DOHH2 (cell line): ENCODE results near the gene TTC27.
"Not testable (repeated sequence)": the region's sequence is repeated elsewhere in the genome, so short reads cannot be mapped to it uniquely, and the experiment has no call there.

Source experiments
- H3F3A ChIP-seq: fragments of 200-600 bp; sonication (generic), shearing (Covaris generic); 2 replicates; pipeline ENCODE4 v1.6.0; 2016; ENCODE audit warnings: antibody characterized with exemption, mild to moderate bottlenecking; ENCODE audit not compliant: control insufficient read depth, insufficient read depth
- H3K27ac ChIP-seq: fragments of 200-600 bp; sonication (generic); 2 replicates; pipeline ENCODE4 v1.5.1; 2014; ENCODE audit warnings: low read depth, mild to moderate bottlenecking, low read length, moderate library complexity
- H3K27me3 ChIP-seq: fragments of 200-600 bp; sonication (generic); 2 replicates; pipeline ENCODE4 v1.6.1; 2014; ENCODE audit warnings: mild to moderate bottlenecking, low read length, mixed read lengths; ENCODE audit not compliant: control insufficient read depth
- H3K36me3 ChIP-seq: fragments of 200-600 bp; sonication (generic); 2 replicates; pipeline ENCODE4 v1.6.1; 2014; ENCODE audit warnings: mild to moderate bottlenecking, low read length, moderate library complexity, mixed read lengths; ENCODE audit not compliant: control insufficient read depth
- H3K4me1 ChIP-seq: fragments of 200-600 bp; sonication (generic); 2 replicates; pipeline ENCODE4 v1.6.1; 2014; ENCODE audit warnings: mild to moderate bottlenecking, low read length, mixed read lengths; ENCODE audit not compliant: control insufficient read depth
- H3K4me2 ChIP-seq: fragments of 200-600 bp; sonication (generic); 2 replicates; pipeline ENCODE4 v1.6.0; 2014; ENCODE audit warnings: mild to moderate bottlenecking, low read length, moderate library complexity
- H3K4me3 ChIP-seq: fragments of 200-600 bp; sonication (generic); 2 replicates; pipeline ENCODE4 v1.5.1; 2014; ENCODE audit warnings: mild to moderate bottlenecking, low read length, mixed read lengths
- H3K79me2 ChIP-seq: fragments of 200-600 bp; sonication (generic); 2 replicates; pipeline ENCODE4 v1.6.1; 2014; ENCODE audit warnings: mild to moderate bottlenecking, low read length, mixed read lengths; ENCODE audit not compliant: control insufficient read depth
- H3K9me2 ChIP-seq: fragments of 200-600 bp; sonication (generic); replicated peaks from 2 replicates; pipeline ENCODE4 v1.6.1; 2014; ENCODE audit warnings: mild to moderate bottlenecking, low read length, mixed read lengths; ENCODE audit not compliant: control insufficient read depth
- H3K9me3 ChIP-seq: fragments of 200-600 bp; sonication (generic); 2 replicates; pipeline ENCODE4 v1.6.1; 2014; ENCODE audit warnings: antibody characterized with exemption, low read length, mixed read lengths; ENCODE audit not compliant: control insufficient read depth, insufficient read depth
- H4K20me1 ChIP-seq: fragments of 200-600 bp; sonication (generic); 2 replicates; pipeline ENCODE4 v1.6.0; 2014; ENCODE audit warnings: low read depth, mild to moderate bottlenecking, antibody characterized with exemption, low read length, moderate library complexity; ENCODE audit not compliant: control insufficient read depth, insufficient read depth
- EZH2phosphoT487 ChIP-seq: fragments of 200-600 bp; sonication (generic); IDR thresholded peaks from 2 replicates; pipeline ENCODE4 v1.6.1; 2017; ENCODE audit warnings: borderline replicate concordance, mild to moderate bottlenecking, antibody characterized with exemption, low read length, moderate library complexity, mixed read lengths
- TF ChIP-seq, protein P1 (sequence below): fragments of 200-600 bp; sonication (generic); IDR thresholded peaks from one replicate; pipeline ENCODE4 v1.5.1; 2014; ENCODE audit warnings: antibody characterized with exemption, mild to moderate bottlenecking, low read depth, low read length; ENCODE audit not compliant: poor library complexity, severe bottlenecking

TTC27 gene

DNA sequence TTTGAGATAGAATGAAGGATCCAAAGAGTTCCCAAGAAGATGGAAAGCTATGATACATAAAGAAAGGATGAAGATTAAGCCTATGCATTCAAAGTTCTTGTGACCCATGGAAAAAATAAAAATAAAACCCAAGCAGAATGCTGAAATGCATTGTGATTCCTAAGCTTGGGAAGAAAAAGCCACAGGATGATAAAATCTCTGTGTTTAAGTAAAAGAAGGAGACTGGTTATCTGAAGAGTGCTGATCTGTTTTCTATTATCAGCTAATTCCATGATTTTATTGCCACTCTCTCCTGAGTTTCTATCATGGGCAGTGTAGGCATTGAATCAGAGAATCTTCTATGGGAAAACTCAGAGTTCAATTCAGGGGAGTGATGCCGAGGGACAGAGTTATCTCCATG, 215.8 kb downstream of the TTC27 start:
- TF ChIP-seq, protein P1, sequence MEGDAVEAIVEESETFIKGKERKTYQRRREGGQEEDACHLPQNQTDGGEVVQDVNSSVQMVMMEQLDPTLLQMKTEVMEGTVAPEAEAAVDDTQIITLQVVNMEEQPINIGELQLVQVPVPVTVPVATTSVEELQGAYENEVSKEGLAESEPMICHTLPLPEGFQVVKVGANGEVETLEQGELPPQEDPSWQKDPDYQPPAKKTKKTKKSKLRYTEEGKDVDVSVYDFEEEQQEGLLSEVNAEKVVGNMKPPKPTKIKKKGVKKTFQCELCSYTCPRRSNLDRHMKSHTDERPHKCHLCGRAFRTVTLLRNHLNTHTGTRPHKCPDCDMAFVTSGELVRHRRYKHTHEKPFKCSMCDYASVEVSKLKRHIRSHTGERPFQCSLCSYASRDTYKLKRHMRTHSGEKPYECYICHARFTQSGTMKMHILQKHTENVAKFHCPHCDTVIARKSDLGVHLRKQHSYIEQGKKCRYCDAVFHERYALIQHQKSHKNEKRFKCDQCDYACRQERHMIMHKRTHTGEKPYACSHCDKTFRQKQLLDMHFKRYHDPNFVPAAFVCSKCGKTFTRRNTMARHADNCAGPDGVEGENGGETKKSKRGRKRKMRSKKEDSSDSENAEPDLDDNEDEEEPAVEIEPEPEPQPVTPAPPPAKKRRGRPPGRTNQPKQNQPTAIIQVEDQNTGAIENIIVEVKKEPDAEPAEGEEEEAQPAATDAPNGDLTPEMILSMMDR, result no peak
- TF ChIP-seq EZH2phosphoT487, result no peak
- no peaks in the 10 kb centered on the region for H3K79me2 ChIP-seq

DNA sequence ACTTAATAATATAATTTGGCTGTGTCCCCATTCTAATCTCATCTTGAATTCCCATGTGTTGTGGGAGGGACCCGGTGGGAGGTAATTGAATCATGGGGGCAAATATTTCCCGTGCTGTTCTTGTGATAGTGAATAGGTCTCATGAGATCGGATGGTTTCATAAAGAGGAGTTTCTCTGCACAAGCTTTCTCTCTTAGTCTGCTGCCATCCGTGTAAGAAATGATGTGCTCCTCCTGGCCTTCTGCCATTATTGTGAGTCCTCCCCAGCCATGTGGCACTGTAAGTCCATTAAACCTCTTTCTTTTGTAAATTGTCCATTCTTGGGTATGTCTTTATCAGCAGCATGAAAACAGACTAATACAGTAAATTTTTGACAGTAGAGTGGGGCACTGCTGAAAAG, 216.4 kb downstream of the TTC27 start:
- Histone ChIP-seq H3F3A (no peaks in the 10 kb centered on the region), H4K20me1 (no peaks in the 10 kb centered on the region), H3K9me3 (peaks cover 8% of the 10 kb centered on the region), H3K9me2 (no peaks in the 10 kb centered on the region), H3K4me3 (no peak overlapping the region), H3K79me2 (no peaks in the 10 kb centered on the region), H3K4me2 (no peak overlapping the region), H3K36me3 (no peaks in the 10 kb centered on the region; the same call in 1 of the 2 replicates), H3K4me1 (peaks cover 9% of the 10 kb centered on the region), H3K27me3 (no peaks in the 10 kb centered on the region), H3K27ac (no peak overlapping the region)
- TF ChIP-seq EZH2phosphoT487, result no peak
- TF ChIP-seq, protein P1, result no peak

More for the DNA sequence above, 215.8 kb downstream of the TTC27 start:
- Histone ChIP-seq H3F3A (peaks cover under 1% of the 10 kb centered on the region; the same call in 1 of the 2 replicates), H3K27me3 (no peaks in the 10 kb centered on the region), H3K36me3 (peaks cover 4% of the 10 kb centered on the region; the same call in 1 of the 2 replicates), H3K9me2 (no peaks in the 10 kb centered on the region), H3K9me3 (peaks cover 8% of the 10 kb centered on the region), H4K20me1 (no peaks in the 10 kb centered on the region), H3K4me3 (no peak overlapping the region), H3K4me2 (no peak overlapping the region), H3K4me1 (peaks cover 14% of the 10 kb centered on the region), H3K27ac (no peak overlapping the region)

DNA sequence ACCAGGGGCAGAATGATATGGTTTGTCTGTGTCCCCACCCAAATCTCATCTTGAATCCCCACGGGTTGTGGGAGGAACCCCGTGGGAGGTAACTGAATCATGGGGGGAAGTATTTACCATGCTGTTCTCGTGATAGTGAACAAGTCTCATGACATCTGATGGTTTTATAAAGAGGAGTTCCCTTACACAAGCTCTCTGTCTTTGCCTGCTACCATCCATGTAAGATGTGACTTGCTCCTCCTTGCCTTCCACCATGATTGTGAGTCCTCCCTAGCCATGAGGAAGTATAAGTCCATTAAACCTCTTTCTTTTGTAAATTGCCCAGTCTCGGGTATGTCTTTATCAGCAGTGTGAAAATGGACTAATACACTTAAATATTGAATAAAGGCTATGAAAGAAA, 218.4 kb downstream of the TTC27 start:
- not testable (repeated sequence) for H3K4me1 ChIP-seq, H3K4me3 ChIP-seq, H3K9me2 ChIP-seq, H3K27ac ChIP-seq, H3K36me3 ChIP-seq, H3K27me3 ChIP-seq, H3K4me2 ChIP-seq, H3F3A ChIP-seq, H3K79me2 ChIP-seq, H3K9me3 ChIP-seq, H4K20me1 ChIP-seq

DNA sequence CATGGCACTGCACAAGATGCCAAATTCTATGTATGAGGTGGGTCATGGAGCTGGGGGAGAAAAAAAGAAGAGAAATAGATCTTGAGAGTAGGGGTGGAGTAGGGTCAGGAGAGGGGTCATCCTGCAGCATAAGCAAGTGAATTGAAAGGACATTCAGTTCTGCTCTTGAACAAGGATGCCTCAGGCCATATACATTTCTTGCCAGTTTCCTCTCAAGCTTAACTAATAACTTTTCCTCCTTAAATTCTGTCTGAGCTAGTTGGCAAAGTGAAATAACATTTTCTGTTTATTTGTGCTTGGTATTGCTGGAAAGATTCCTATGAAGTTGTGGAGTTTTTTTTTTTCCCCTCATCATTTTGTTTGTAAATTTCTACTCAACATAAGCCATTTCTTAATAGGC, 219.9 kb downstream of the TTC27 start:
- peaks cover 8% of the 10 kb centered on the region for H3K9me3 ChIP-seq
- H4K20me1 ChIP-seq, result no peaks in the 10 kb centered on the region
- no peak for TF ChIP-seq EZH2phosphoT487
- TF ChIP-seq, protein P1, result no peak
- no peak overlapping the region for H3K4me3 ChIP-seq
- H3K27me3 ChIP-seq, result no peaks in the 10 kb centered on the region
- no peaks in the 10 kb centered on the region for H3K9me2 ChIP-seq
- no peaks in the 10 kb centered on the region for H3K4me1 ChIP-seq
- H3K79me2 ChIP-seq, result no peaks in the 10 kb centered on the region
- no peak overlapping the region for H3K27ac ChIP-seq
- H3K4me2 ChIP-seq, result no peak overlapping the region
- H3F3A ChIP-seq, result no peaks in the 10 kb centered on the region; the same call in 1 of the 2 replicates
- no peaks in the 10 kb centered on the region for H3K36me3 ChIP-seq
